Naive B cell (primary cell): ENCODE measurements around the gene MTRF1L. TPM values are rescaled to one million over a fixed set of nuclear protein-coding genes. Genes with fewer than 3 reads are reported as not detected.
"Not testable (repeated sequence)": the region's sequence is repeated elsewhere in the genome, so short reads cannot be mapped to it uniquely, and the experiment has no call there.

Experiments
- ATAC-seq, 2 donors: fragments of 150-1000 bp; cut with Tn5 transposase; 2 replicates each; pipeline ENCODE4 v1.10.0; 2021; ENCODE audit warnings: low read depth in 2 of 2, mild to moderate bottlenecking in 2 of 2, moderate library complexity in 2 of 2
- DNase-seq: peaks from one replicate; pipeline ENCODE4 v3.0.0; 2022
- H3K27ac Mint-ChIP-seq, 6 donors: one replicate each; pipeline ENCODE4 v1.8.0; 2020 to 2022; ENCODE audit warnings: mild to moderate bottlenecking in 6 of 6, mixed read lengths in 6 of 6, moderate library complexity in 5 of 6, inconsistent platforms in 2 of 6
- H3K27me3 Mint-ChIP-seq, 3 donors: one replicate each; pipeline ENCODE4 v1.8.0; 2021 to 2022; ENCODE audit warnings: mixed read lengths in 3 of 3, mild to moderate bottlenecking in 1 of 3
- H3K36me3 Mint-ChIP-seq, 2 donors: one replicate each; pipeline ENCODE4 v1.8.0; 2020 to 2022; ENCODE audit warnings: mixed read lengths in 2 of 2, inconsistent platforms in 1 of 2, mild to moderate bottlenecking in 1 of 2
- H3K4me1 Mint-ChIP-seq, 3 donors: one replicate each; pipeline ENCODE4 v1.8.0; 2020 to 2022; ENCODE audit warnings: mixed read lengths in 3 of 3, inconsistent platforms in 1 of 3, mild to moderate bottlenecking in 1 of 3, moderate library complexity in 1 of 3
- H3K4me3 Mint-ChIP-seq, 8 donors: one replicate each; pipeline ENCODE4 v1.8.0; 2020 to 2022; ENCODE audit warnings: mild to moderate bottlenecking in 8 of 8, mixed read lengths in 8 of 8, moderate library complexity in 8 of 8, inconsistent platforms in 2 of 8
- H3K9me3 Mint-ChIP-seq, 7 donors: one replicate each; pipeline ENCODE4 v1.8.0; 2020 to 2022; ENCODE audit warnings: mixed read lengths in 7 of 7, mild to moderate bottlenecking in 5 of 7, inconsistent platforms in 2 of 7, moderate library complexity in 1 of 7
- polyA plus RNA-seq, 6 donors: library from polyadenylated mRNA; unstranded; fragments of 300-500 nt; fragmentation: Illumina TruSeq; gene quantifications; one replicate each; pipeline ENCODE4 v1.2.3, GENCODE V29; 2021; ENCODE audit warnings: low read depth in 6 of 6

Gene MTRF1L
- polyA plus RNA-seq, 6 donors from 2014 or later = 11.1 to 15.6 (median 13.9) TPM

GRCh38 chr6:152999538-152999937 is 3.0 kb downstream of the MTRF1L start:
- not testable (repeated sequence) for H3K27me3 Mint-ChIP-seq, ATAC-seq, H3K36me3 Mint-ChIP-seq, H3K9me3 Mint-ChIP-seq, DNase-seq
- Mint-ChIP-seq H3K4me1 (peaks cover 37 to 56% (median 49%) of the 10 kb centered on the region in 3 donors), H3K27ac (peak overlapping the region in 1 of 6 donors; percentile 25), H3K4me3 (peak overlapping the region in 1 of 8 donors; percentile 79)

GRCh38 chr6:152993847-152994246 is 8.7 kb downstream of the MTRF1L start:
- ATAC-seq (no peak), DNase-seq (no peak)
- no peak overlapping the region for H3K4me3 Mint-ChIP-seq
- H3K36me3 Mint-ChIP-seq = peaks cover 0 to 7% of the 10 kb centered on the region in 2 donors
- no peaks in the 10 kb centered on the region for H3K9me3 Mint-ChIP-seq
- no peaks in the 10 kb centered on the region for H3K27me3 Mint-ChIP-seq
- peak overlapping the region in 1 of 6 donors; percentile 18 for H3K27ac Mint-ChIP-seq
- H3K4me1 Mint-ChIP-seq = peaks cover 3 to 8% (median 6%) of the 10 kb centered on the region in 3 donors

GRCh38 chr6:152993431-152993830 is 9.1 kb downstream of the MTRF1L start:
- Mint-ChIP-seq H3K4me3 (no peak overlapping the region), H3K4me1 (peaks cover 3 to 8% (median 6%) of the 10 kb centered on the region in 3 donors), H3K27ac (peak overlapping the region in 1 of 6 donors; percentile 18), H3K36me3 (peaks cover 0 to 7% of the 10 kb centered on the region in 2 donors), H3K9me3 (no peaks in the 10 kb centered on the region), H3K27me3 (no peaks in the 10 kb centered on the region)
- DNase-seq (no peak), ATAC-seq (no peak)

DNA sequence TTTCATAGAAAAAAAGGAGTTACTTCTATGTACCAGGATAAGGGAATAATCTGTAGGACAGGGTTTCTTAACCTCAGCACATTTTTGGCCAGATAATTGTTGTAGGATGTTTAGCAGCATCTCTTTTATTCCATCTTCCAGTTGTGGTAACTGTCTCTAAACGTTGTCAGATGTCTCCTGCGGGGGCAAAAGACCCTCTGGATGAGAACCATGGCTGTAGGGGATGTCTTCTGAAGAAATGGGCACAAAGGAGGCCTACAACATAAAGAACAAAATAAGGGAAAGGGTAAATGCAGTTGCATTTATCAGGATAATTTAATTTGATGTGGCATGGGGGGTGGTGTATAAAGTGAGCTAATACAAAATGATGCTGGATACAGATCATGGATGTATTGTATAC is 15.5 kb downstream of the MTRF1L start:
- Mint-ChIP-seq H3K4me3 (peak overlapping the region in 1 of 8 donors; percentile 49), H3K4me1 (peaks cover 10 to 25% (median 18%) of the 10 kb centered on the region in 3 donors), H3K27me3 (no peaks in the 10 kb centered on the region), H3K27ac (peak overlapping the region in 3 of 6 donors; percentile 1 to 57 (median 38)), H3K9me3 (no peaks in the 10 kb centered on the region), H3K36me3 (peaks cover 0 to 1% of the 10 kb centered on the region in 2 donors)
- ATAC-seq (no peak), DNase-seq (no peak)

DNA sequence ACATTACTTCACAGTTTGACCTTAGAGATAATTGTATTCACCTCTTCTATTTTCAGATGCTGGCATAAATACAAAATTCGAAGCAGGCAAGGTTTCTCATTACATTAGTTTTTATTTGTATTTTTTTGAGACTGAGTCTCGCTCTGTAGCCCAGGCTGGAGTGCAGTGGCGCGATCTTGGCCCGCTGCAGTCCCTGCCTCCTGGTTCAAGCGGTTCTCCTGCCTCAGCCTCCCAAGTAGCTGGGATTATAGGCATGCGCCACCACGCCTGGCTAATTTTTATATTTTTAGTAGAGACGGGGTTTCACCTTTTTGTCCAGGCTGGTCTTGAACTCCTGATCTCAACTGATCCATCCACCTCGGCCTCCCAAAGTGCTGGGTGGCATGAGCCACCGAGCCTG is 17.2 kb downstream of the MTRF1L start:
- H3K27ac Mint-ChIP-seq, DNase-seq, H3K9me3 Mint-ChIP-seq, H3K27me3 Mint-ChIP-seq, ATAC-seq, H3K36me3 Mint-ChIP-seq: not testable (repeated sequence)
- H3K4me3 Mint-ChIP-seq = peak overlapping the region in 2 of 8 donors; percentile 47 to 96
- H3K4me1 Mint-ChIP-seq = peaks cover 10 to 38% (median 29%) of the 10 kb centered on the region in 3 donors

GRCh38 chr6:152984513-152984872 is 18.0 kb downstream of the MTRF1L start:
- no peaks in the 10 kb centered on the region for H3K9me3 Mint-ChIP-seq
- H3K4me1 Mint-ChIP-seq = peaks cover 13 to 42% (median 34%) of the 10 kb centered on the region in 3 donors
- peak overlapping the region in 5 of 6 donors; percentile 91 to 100 (median 99) for H3K27ac Mint-ChIP-seq
- H3K27me3 Mint-ChIP-seq = no peaks in the 10 kb centered on the region
- ATAC-seq = no peak
- DNase-seq = no peak
- peaks cover 0 to 6% of the 10 kb centered on the region in 2 donors for H3K36me3 Mint-ChIP-seq
- H3K4me3 Mint-ChIP-seq = peak overlapping the region; percentile 88 to 99 (median 98)

DNA sequence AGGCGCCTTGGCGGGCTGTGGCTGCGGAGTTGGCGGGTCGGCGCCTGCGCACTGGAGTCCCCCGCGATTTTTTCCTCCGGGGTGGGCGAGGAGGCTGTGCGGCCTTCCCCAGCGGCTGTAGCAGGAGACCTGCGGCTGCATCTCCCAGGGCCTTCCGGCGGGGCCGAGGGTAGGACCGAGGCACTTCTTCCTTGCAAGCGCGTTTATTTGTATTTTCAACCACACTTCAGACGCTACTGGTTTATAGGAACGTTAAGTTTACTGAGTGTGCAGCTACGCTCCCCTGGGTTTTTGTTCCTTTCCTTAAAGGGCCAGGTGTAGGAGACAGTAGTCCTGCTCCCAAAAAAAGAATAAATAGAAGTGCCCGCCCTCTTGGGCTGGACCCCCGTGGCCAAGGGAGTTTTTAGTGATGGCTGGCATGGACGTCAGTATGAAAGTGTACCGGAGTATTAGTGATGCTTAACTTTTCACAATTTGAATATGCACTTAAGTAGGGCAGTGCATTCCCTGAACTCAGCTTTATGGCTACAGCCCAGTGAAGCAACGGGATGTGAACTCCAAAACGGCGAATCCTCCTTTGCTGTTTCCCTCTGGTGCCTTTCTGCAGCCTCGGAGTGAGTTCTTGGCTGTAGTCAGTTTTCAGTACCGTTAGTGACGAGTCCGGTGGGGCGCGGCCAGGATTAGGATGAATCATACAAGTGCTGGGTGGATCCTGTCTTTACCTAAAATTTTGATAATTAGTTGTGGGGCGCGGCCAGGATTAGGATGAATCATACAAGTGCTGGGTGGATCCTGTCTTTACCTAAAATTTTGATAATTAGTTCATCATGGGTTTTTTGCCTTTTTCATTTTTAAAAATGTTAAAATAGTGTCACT is 18.6 kb downstream of the MTRF1L start:
- no peak for ATAC-seq
- Mint-ChIP-seq H3K36me3 (peaks cover 0 to 6% of the 10 kb centered on the region in 2 donors), H3K9me3 (no peaks in the 10 kb centered on the region), H3K27ac (peak overlapping the region; percentile 90 to 100 (median 99)), H3K4me3 (peak overlapping the region; percentile 88 to 99 (median 98)), H3K27me3 (no peaks in the 10 kb centered on the region), H3K4me1 (peaks cover 13 to 42% (median 34%) of the 10 kb centered on the region in 3 donors)
- no peak for DNase-seq

- Mint-ChIP-seq H3K27ac (peak within 1 kb of the TSS; percentile 90 to 100 (median 99)), H3K4me3 (peak within 1 kb of the TSS; percentile 88 to 99 (median 98)), H3K4me1 (peaks cover 13 to 42% (median 34%) of the 10 kb centered on the region in 3 donors), H3K9me3 (no peaks in the 10 kb centered on the region), H3K27me3 (no peaks in the 10 kb centered on the region), H3K36me3 (peaks cover 0 to 6% of the 10 kb centered on the region in 2 donors)
- peak; percentile 87 to 90 for ATAC-seq
- DNase-seq = peak; percentile 96
These were observed 19.4 kb downstream of the MTRF1L start, which contains the start of gene FBXO5 for GRCh38 chr6:152982904-152983636. Gene FBXO5, minus strand, starts transcription at chr6:152983041. Its CDS starts 82 bp downstream, at chr6:152982959.

DNA sequence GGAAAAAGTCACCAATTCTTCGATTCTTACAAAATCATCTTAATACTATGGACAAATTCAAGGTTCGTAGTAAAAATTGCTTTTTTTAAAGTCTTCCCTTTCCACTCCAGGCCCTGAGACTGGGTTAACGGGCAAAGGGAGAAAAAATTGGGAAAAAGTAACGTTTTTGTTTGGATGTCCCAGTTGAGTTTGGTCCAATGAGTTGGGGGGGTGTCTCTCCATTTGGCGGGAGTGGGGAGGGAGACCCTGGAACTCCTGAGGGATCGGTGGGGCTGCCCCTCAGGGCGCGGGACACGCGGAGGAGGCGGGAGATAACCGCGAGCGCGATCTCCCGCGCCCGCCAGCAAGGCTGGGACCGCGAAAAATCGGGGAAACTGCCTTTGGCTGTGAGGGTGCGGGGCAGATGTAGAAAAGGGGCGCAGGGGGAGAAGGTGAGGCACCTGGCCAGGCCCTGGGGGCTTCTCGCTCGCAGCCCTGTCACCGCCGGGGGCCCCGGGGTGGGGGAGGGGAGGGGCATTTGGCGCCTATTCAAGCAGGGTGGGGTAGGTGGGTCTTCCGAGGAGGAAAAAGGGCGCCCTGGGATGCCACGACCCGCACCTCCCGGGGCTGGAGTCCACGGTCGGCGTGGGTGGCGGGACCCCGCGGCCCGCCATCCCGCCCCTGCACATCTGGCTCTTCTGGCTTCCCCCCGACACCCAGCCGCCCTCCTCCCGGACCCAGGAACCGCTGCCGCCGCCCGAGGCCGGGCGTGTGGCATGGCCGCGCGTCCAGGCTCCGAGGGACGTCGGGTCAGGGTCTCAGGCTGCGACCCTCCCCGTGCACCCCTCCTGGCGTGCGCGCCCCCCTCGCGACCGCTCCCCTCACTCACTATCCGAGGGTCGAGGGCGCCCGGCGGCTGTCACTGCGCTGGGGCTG is 20.3 kb downstream of the MTRF1L start:
- Mint-ChIP-seq H3K36me3 (peaks cover 0 to 6% of the 10 kb centered on the region in 2 donors), H3K27me3 (no peaks in the 10 kb centered on the region), H3K27ac (peak overlapping the region in 1 of 6 donors; percentile 90), H3K4me1 (peaks cover 12 to 41% (median 34%) of the 10 kb centered on the region in 3 donors), H3K4me3 (peak overlapping the region; percentile 88 to 99 (median 98)), H3K9me3 (no peaks in the 10 kb centered on the region)
- DNase-seq (no peak), ATAC-seq (no peak)

DNA sequence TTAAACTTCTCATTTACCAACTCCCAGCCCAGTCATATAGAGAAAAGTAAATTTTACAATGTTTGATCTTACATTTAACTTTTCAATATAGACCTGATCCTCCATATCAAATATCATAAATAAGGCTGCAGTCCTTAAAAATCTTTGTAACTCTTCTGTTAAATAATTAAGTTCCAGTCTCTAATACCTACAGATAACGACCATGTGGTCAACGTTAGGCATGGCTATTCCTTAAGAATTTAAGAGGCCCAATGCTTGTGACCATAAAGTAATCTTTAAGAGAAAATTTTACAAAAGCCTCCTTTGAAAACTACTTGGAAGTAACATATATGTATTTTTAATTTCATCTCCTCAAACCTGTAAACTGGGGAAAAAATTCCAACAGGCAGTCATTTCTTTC is 21.3 kb downstream of the MTRF1L start:
- Mint-ChIP-seq H3K4me1 (peaks cover 14 to 43% (median 37%) of the 10 kb centered on the region in 3 donors), H3K9me3 (no peaks in the 10 kb centered on the region), H3K27me3 (no peaks in the 10 kb centered on the region), H3K27ac (no peak overlapping the region), H3K36me3 (peaks cover 0 to 6% of the 10 kb centered on the region in 2 donors), H3K4me3 (peak overlapping the region in 3 of 8 donors; percentile 71 to 80 (median 71))
- ATAC-seq (no peak), DNase-seq (no peak)

- Mint-ChIP-seq H3K27me3 (no peaks in the 10 kb centered on the region), H3K4me1 (peaks cover 15 to 44% (median 37%) of the 10 kb centered on the region in 3 donors), H3K27ac (no peak overlapping the region), H3K9me3 (no peaks in the 10 kb centered on the region), H3K36me3 (peaks cover 0 to 6% of the 10 kb centered on the region in 2 donors), H3K4me3 (peak overlapping the region in 2 of 8 donors; percentile 0 to 71)
- no peak for ATAC-seq
- DNase-seq = no peak
These were observed 21.9 kb downstream of the MTRF1L start for GRCh38 chr6:152980656-152981055.

- Mint-ChIP-seq H3K4me3 (no peak overlapping the region), H3K27ac (no peak overlapping the region), H3K4me1 (peaks cover 17 to 43% (median 34%) of the 10 kb centered on the region in 3 donors), H3K36me3 (peaks cover 9 to 13% of the 10 kb centered on the region in 2 donors), H3K9me3 (no peaks in the 10 kb centered on the region), H3K27me3 (no peaks in the 10 kb centered on the region)
- DNase-seq (no peak), ATAC-seq (no peak)
These were observed 23.4 kb downstream of the MTRF1L start for GRCh38 chr6:152979116-152979515.
